Mammary epithelial cell (primary cell): Measurements from ENCODE around the gene CSNK1G1.
A peak's percentile ranks its signal among the peaks of the same experiment; 100 is the strongest.

ENCODE experiments used
- EZH2 ChIP-seq: IDR thresholded peaks from 2 replicates; pipeline ENCODE4 v1.6.1; 2012; ENCODE audit warnings: low read length, inconsistent platforms, borderline replicate concordance
- TF ChIP-seq, protein P1 (sequence below), 2 donors: IDR thresholded peaks in 1 of 2; conservative IDR thresholded peaks in 1 of 2; 2 replicates each; pipeline ENCODE4 v1.5.1; 2011 to 2012; ENCODE audit warnings: inconsistent platforms in 2 of 2, low read length in 2 of 2, mild to moderate bottlenecking in 2 of 2, control low read depth in 1 of 2, low read depth in 1 of 2; ENCODE audit not compliant: insufficient read depth in 1 of 2; ENCODE audit errors: extremely low read depth in 1 of 2

DNA sequence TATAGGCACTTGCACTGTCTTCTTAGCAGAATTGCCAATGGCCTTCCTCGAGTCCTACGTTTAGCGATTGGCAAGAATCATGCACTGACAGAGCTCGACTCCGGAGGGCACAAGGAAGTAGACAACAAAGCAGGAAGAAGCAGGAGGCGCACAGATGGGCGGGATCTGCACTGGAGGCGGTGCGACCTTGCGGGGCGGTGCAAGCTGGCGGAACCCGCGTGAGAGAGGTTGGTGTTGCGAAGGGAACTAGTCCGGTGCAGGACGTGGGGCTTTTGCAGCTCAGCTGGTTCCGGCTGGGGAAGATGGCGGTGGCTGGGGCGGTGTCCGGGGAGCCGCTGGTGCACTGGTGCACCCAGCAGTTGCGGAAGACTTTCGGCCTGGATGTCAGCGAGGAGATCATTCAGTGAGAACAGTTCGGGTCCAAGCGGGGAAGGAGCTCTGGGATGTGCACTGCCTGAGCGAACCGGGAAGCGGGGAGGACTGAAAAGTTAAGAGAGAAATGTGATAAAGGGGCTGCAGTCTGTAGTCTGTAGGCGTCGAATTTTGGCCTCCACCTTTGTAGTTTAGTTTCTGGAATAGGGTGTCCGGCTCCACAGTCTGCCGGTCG is 31.7 kb upstream of the CSNK1G1 start, which contains the start of gene TRIP4:
- TF ChIP-seq, protein P1, sequence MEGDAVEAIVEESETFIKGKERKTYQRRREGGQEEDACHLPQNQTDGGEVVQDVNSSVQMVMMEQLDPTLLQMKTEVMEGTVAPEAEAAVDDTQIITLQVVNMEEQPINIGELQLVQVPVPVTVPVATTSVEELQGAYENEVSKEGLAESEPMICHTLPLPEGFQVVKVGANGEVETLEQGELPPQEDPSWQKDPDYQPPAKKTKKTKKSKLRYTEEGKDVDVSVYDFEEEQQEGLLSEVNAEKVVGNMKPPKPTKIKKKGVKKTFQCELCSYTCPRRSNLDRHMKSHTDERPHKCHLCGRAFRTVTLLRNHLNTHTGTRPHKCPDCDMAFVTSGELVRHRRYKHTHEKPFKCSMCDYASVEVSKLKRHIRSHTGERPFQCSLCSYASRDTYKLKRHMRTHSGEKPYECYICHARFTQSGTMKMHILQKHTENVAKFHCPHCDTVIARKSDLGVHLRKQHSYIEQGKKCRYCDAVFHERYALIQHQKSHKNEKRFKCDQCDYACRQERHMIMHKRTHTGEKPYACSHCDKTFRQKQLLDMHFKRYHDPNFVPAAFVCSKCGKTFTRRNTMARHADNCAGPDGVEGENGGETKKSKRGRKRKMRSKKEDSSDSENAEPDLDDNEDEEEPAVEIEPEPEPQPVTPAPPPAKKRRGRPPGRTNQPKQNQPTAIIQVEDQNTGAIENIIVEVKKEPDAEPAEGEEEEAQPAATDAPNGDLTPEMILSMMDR (conservative IDR thresholded peaks at IDR 0.05 in 1 of 2, IDR thresholded peaks at IDR 0.05 in 1 of 2; ENCODE audit: extremely low read depth in 1 of 2, insufficient read depth in 1 of 2, low read depth in 1 of 2, low read length in 2 of 2) = peak in 1 of 2 donors; percentile 10
- TF ChIP-seq EZH2 = no peak
